ENCODE results near the gene CAPN12.

DNA sequence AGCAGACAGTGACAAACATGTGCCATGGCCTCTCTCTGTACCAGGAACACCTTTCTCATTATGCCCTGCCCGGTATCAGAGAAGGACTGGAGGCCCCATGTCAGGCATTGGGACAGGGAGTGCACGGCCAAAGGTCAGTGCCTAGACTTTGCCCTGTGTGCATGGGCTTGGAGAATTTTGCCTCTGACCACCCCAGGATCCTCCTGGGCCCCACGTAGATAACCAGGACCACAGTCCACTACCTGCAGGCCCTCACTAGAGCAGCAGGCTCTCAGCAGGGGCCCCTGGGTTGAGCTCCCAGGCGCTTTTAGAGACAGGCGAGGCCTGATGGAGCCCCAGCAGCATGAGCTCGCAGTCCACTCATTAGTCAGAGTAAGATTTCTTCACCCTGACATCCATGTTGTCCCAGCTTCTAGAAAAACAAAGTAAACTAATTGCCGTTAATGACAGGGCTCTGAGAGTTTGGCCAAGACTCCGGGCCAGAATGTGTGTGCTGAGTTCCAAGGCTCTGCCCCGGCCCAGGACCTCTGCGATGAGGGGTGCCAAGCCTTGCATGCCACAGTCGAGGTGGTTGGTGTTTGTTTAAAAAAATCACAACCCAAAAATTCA, 42.7 kb downstream of the CAPN12 start:
- TF ChIP-seq POLR2AphosphoS5 (IDR thresholded peaks at IDR 0.05): no peak
- no peak for TF ChIP-seq POLR2A (IDR thresholded peaks at IDR 0.05)
